MM.1S (cell line): ENCODE data around the gene SLC35D2.

Experiments used
- EZH2 ChIP-seq: fragments of 300-600 bp; sonication (generic); optimal IDR thresholded peaks from 2 replicates; pipeline ENCODE3; 2017; ENCODE audit warnings: low read depth, mild to moderate bottlenecking, antibody characterized with exemption, low read length, mixed read lengths
- EZH2phosphoT487 ChIP-seq: fragments of 300-600 bp; sonication (generic); IDR thresholded peaks from 2 replicates; pipeline ENCODE4 v1.6.1; 2018; ENCODE audit warnings: antibody characterized with exemption, low read length
- TF ChIP-seq, protein P1 (sequence below): fragments of 300-600 bp; sonication (generic); IDR thresholded peaks from 2 replicates; pipeline ENCODE4 v1.5.1; 2016; ENCODE audit warnings: antibody characterized with exemption, low read length, mixed read lengths

DNA sequence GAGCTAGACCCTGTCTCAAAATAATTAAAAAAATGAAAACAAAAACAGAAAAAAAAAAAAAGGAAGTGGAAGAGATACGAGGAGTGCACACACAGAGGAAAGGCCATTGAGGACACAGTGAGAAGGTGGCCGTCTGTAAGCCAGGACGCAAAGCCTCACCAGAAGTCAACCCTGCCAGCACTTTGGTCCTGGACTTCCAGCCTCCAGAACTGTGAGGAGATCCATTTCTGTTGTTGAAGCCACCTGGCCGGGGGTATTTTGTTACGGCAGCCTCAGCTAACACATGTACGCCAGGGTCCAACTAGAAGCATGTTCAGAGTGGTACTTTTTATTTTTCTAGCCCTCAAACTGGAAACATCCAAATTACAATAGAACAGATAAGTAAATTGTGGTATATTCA is 21.8 kb downstream of the SLC35D2 start:
- TF ChIP-seq, protein P1, sequence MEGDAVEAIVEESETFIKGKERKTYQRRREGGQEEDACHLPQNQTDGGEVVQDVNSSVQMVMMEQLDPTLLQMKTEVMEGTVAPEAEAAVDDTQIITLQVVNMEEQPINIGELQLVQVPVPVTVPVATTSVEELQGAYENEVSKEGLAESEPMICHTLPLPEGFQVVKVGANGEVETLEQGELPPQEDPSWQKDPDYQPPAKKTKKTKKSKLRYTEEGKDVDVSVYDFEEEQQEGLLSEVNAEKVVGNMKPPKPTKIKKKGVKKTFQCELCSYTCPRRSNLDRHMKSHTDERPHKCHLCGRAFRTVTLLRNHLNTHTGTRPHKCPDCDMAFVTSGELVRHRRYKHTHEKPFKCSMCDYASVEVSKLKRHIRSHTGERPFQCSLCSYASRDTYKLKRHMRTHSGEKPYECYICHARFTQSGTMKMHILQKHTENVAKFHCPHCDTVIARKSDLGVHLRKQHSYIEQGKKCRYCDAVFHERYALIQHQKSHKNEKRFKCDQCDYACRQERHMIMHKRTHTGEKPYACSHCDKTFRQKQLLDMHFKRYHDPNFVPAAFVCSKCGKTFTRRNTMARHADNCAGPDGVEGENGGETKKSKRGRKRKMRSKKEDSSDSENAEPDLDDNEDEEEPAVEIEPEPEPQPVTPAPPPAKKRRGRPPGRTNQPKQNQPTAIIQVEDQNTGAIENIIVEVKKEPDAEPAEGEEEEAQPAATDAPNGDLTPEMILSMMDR, result no peak
- no peak for TF ChIP-seq EZH2
- no peak for TF ChIP-seq EZH2phosphoT487
